Right lobe of liver (tissue), 6 donors: Measurements from ENCODE around the gene MCRS1. TPM values are rescaled to one million over a fixed set of nuclear protein-coding genes. Genes with fewer than 3 reads are reported as not detected.

ENCODE experiments used
- ATAC-seq, 4 donors: fragments of 200-7000 bp; cut with Tn5 transposase; one replicate each; pipeline ENCODE4 v1.9.1; 2020; ENCODE audit warnings: mild to moderate bottlenecking in 4 of 4, moderate library complexity in 4 of 4
- DNase-seq, 3 donors: peaks; one replicate each; pipeline ENCODE4 v3.0.0-alpha.2; 2020
- H3K27ac ChIP-seq, 3 donors: fragments of 200-600 bp; one replicate each; pipeline ENCODE4 v1.8.0; 2022
- H3K27me3 ChIP-seq, 2 donors: fragments of 200-600 bp; one replicate each; pipeline ENCODE4 v1.8.0; 2022
- H3K36me3 ChIP-seq, 4 donors: fragments of 200-600 bp; sonication (generic) in 1 of 4; one replicate each; pipeline versions ENCODE4 v1.5.1 to v1.8.0; 2017 to 2022; ENCODE audit warnings: control low read depth in 1 of 4
- H3K4me1 ChIP-seq, 4 donors: fragments of 200-600 bp; sonication (generic) in 1 of 4; one replicate each; pipeline versions ENCODE4 v1.5.1 to v1.8.0; 2017 to 2022; ENCODE audit warnings: control low read depth in 1 of 4
- H3K4me3 ChIP-seq, 3 donors: fragments of 200-600 bp; one replicate each; pipeline ENCODE4 v1.8.0; 2022
- H3K9me3 ChIP-seq, 4 donors: fragments of 200-600 bp; sonication (generic) in 1 of 4; one replicate each; pipeline versions ENCODE4 v1.5.1 to v1.8.0; 2017 to 2022; ENCODE audit warnings: control low read depth in 1 of 4
- CTCF ChIP-seq, 4 donors: fragments of 200-600 bp in 3 of 4; fragments of 450-650 bp in 1 of 4; IDR thresholded peaks; one replicate each; pipeline versions ENCODE4 v1.5.1 to v1.8.0; 2016 to 2022; ENCODE audit warnings: antibody characterized with exemption in 4 of 4, mild to moderate bottlenecking in 2 of 4
- POLR2A ChIP-seq: fragments of 450-650 bp; IDR thresholded peaks from one replicate; pipeline ENCODE4 v1.6.1; 2017; ENCODE audit warnings: antibody characterized with exemption, mild to moderate bottlenecking
- WGBS: methylation state at CpG from one replicate; pipeline ENCODE4 v1.1.6; 2018; ENCODE audit warnings: low coverage, low lambda C conversion rate; ENCODE audit not compliant: insufficient coverage; ENCODE audit errors: missing lambda C conversion rate; 5-methylcytosine and 5-hydroxymethylcytosine counted together
- intact Hi-C, 2 donors: fragments of 100-400 bp; cut with DNase I; formaldehyde crosslinking; loops; one replicate each; pipeline versions ENCODE4 v1.11.2 to v1.14.1; 2022
- total RNA-seq, 6 experiments: library from RNA; depleted of rRNA in 2 of 6; stranded (reverse); fragments of >200 nt in 2 of 6; fragmentation: NEBNext Ultra II Directional in 3 of 6; extraction: Animal tissue kit (Norgen Biotek cat#: 25700) in 3 of 6; gene quantifications; one replicate each; pipeline versions ENCODE4 v1.1.0 to v1.2.4, GENCODE V29; 2016 to 2023
- donor health status: DM: no; HTN: yes; CAD: no.
- donor health status: DM: no; HTN: no; CAD: no.
- donor health status: DM: no; HTN: no; CAD: no.
- donor health status: DM: no; HTN: yes; CAD: no.
- donor health status: DM: no; HTN: yes; CAD: no.

MCRS1 gene
- total RNA-seq, 6 experiments from 2014 or later: 16.0 to 23.0 (median 20.4) TPM

DNA sequence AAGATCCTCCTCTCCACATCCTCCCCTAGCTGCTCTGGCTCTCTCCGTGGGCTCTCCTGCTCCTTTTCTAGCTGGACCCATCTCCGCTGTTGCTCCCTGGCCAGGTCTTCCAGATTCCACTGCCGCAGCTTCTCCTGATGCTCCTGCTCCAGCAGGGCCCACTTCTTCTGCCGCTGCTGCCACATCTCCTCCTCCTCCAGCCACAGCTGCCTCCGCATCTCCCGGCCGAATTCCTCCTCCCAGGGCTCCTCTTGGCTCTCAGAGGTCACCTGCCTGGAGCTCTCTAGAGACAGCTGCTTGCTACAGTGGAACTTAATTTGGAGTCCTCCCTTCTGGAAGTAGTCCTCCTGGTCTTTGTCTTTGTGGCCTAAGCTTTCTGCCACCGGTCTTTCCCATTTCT lies 32.0 kb upstream of the MCRS1 start:
- intact Hi-C loops: no loop called here
- H3K27me3 ChIP-seq: no peaks in the 10 kb centered on the region
- H3K9me3 ChIP-seq: no peaks in the 10 kb centered on the region
- H3K4me1 ChIP-seq: no peaks in the 10 kb centered on the region
- no peak for TF ChIP-seq CTCF (IDR thresholded peaks at IDR 0.05)
- no peak for TF ChIP-seq POLR2A
- DNase-seq (no peak), ATAC-seq (no peak)
- H3K36me3 ChIP-seq: no peaks in the 10 kb centered on the region
- H3K4me3 ChIP-seq: no peak overlapping the region
- WGBS: 92% methylated on average over 2 of the region's 8 CpGs
- no peak overlapping the region for H3K27ac ChIP-seq

- DNase-seq (no peak), ATAC-seq (no peak)
- no peaks in the 10 kb centered on the region for H3K9me3 ChIP-seq
- 80% methylated on average over 7 of the region's 10 CpGs for WGBS
- H3K27ac ChIP-seq: no peak overlapping the region
- TF ChIP-seq POLR2A (no peak), CTCF (IDR thresholded peaks at IDR 0.05) (no peak)
- no peaks in the 10 kb centered on the region for H3K4me1 ChIP-seq
- intact Hi-C loops: no loop called here
- H3K4me3 ChIP-seq: no peak overlapping the region
- H3K27me3 ChIP-seq: no peaks in the 10 kb centered on the region
- no peaks in the 10 kb centered on the region for H3K36me3 ChIP-seq
Measured at GRCh38 chr12:49598527-49598926, 30.6 kb upstream of the MCRS1 start.

DNA sequence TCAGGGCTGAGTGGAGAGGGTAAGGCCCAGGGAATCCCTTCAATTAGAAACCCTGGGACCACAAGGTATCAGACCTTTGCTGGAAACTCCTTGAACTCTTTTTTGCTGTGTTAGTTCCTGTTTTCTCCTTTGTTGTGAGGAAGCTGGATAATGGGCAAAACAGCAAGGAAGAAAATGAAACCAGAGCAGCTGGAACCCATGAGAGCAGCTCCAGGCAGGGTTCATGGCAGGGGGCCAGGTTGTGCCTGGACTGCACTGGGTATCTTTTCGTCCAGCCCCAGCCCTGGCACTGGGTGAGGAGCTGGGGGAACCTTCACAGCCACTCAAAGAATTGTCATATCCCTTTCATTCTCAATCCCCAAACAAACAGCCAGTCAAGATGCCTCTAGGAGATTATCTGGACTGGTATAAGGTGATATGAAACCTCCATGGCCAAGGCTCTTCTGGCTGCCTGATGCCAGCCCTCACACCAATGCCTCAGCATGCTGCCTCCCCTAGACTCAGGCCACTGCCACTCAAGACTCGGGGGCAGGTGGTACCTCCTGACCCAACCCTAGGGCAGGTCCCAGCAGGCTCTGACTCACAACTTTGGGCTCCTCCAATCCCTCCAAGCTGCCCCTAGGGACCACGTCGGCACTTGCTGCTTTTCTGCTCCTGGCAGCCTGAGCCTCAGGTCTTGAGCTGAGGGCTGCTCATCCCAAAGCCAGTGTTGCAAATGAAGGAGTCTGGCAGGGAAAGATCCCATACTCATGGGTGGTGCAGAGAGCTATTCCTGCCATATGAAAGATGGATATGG lies 21.0 kb upstream of the MCRS1 start:
- Histone ChIP-seq H3K4me1 (no peaks in the 10 kb centered on the region), H3K4me3 (no peak overlapping the region), H3K36me3 (no peaks in the 10 kb centered on the region), H3K27me3 (no peaks in the 10 kb centered on the region), H3K27ac (no peak overlapping the region), H3K9me3 (no peaks in the 10 kb centered on the region)
- intact Hi-C loops: no loop called here
- 60% methylated on average over 3 of the region's 4 CpGs for WGBS
- ATAC-seq: peak in 1 of 4 donors; percentile 17
- no peak for TF ChIP-seq POLR2A
- TF ChIP-seq CTCF (IDR thresholded peaks at IDR 0.05): no peak
- no peak for DNase-seq

GRCh38 chr12:49588281-49588680 lies 20.3 kb upstream of the MCRS1 start:
- H3K36me3 ChIP-seq: no peaks in the 10 kb centered on the region
- H3K27me3 ChIP-seq: no peaks in the 10 kb centered on the region
- H3K4me3 ChIP-seq: no peak overlapping the region
- no peak overlapping the region for H3K27ac ChIP-seq
- ATAC-seq (peak in 1 of 4 donors; percentile 17), DNase-seq (no peak)
- 86% methylated on average over 4 of the region's 7 CpGs for WGBS
- H3K9me3 ChIP-seq: no peaks in the 10 kb centered on the region
- intact Hi-C loops: no loop called here
- no peaks in the 10 kb centered on the region for H3K4me1 ChIP-seq
- TF ChIP-seq POLR2A: no peak
- no peak for TF ChIP-seq CTCF (IDR thresholded peaks at IDR 0.05)
